IPS-15b (cell line): ENCODE measurements around the gene CNGA4.
"Not testable (repeated sequence)": the region's sequence is repeated elsewhere in the genome, so short reads cannot be mapped to it uniquely, and the experiment has no call there.

Experiments used
- H3K27me3 ChIP-seq: one replicate; pipeline ENCODE4 v1.6.1; 2013; ENCODE audit warnings: low read length; ENCODE audit not compliant: control insufficient read depth, insufficient read depth
- H3K36me3 ChIP-seq: one replicate; pipeline ENCODE4 v1.6.1; 2013; ENCODE audit warnings: low read length; ENCODE audit not compliant: control insufficient read depth, insufficient read depth
- H3K4me1 ChIP-seq: one replicate; pipeline ENCODE4 v1.6.1; 2013; ENCODE audit warnings: mild to moderate bottlenecking, low read length; ENCODE audit not compliant: control insufficient read depth, insufficient read depth
- H3K4me3 ChIP-seq: one replicate; pipeline ENCODE4 v1.5.1; 2013; ENCODE audit warnings: low read depth, low read length
- H3K9ac ChIP-seq: one replicate; pipeline ENCODE4 v1.6.1; 2013; ENCODE audit warnings: low read depth, mild to moderate bottlenecking, low read length
- H3K9me3 ChIP-seq: one replicate; pipeline ENCODE4 v1.6.1; 2013; ENCODE audit warnings: mild to moderate bottlenecking, low read length; ENCODE audit not compliant: control insufficient read depth, insufficient read depth

The CNGA4 gene

GRCh38 chr11:6271598-6271997, 32.7 kb downstream of the CNGA4 start:
- no peak overlapping the region for H3K9ac ChIP-seq
- peaks cover 12% of the 10 kb centered on the region for H3K27me3 ChIP-seq
- H3K9me3 ChIP-seq = no peaks in the 10 kb centered on the region
- no peak overlapping the region for H3K4me3 ChIP-seq
- no peaks in the 10 kb centered on the region for H3K4me1 ChIP-seq
- H3K36me3 ChIP-seq = no peaks in the 10 kb centered on the region

- no peaks in the 10 kb centered on the region for H3K36me3 ChIP-seq
- peaks cover 12% of the 10 kb centered on the region for H3K27me3 ChIP-seq
- no peaks in the 10 kb centered on the region for H3K4me1 ChIP-seq
- no peaks in the 10 kb centered on the region for H3K9me3 ChIP-seq
- no peak overlapping the region for H3K4me3 ChIP-seq
- H3K9ac ChIP-seq = no peak overlapping the region
Measured at GRCh38 chr11:6273188-6273587, 34.3 kb downstream of the CNGA4 start.

- H3K4me3 ChIP-seq, H3K9me3 ChIP-seq, H3K36me3 ChIP-seq, H3K9ac ChIP-seq: not testable (repeated sequence)
- peaks cover 11% of the 10 kb centered on the region for H3K4me1 ChIP-seq
- peaks cover 67% of the 10 kb centered on the region for H3K27me3 ChIP-seq
Measured at GRCh38 chr11:6280809-6281208, 41.9 kb downstream of the CNGA4 start.

GRCh38 chr11:6283453-6284023, 44.6 kb downstream of the CNGA4 start:
- Histone ChIP-seq H3K9me3 (no peaks in the 10 kb centered on the region), H3K4me1 (peaks cover 11% of the 10 kb centered on the region), H3K36me3 (no peaks in the 10 kb centered on the region), H3K4me3 (no peak overlapping the region), H3K27me3 (peaks cover 94% of the 10 kb centered on the region), H3K9ac (no peak overlapping the region)

- Histone ChIP-seq H3K9ac (no peak overlapping the region), H3K36me3 (no peaks in the 10 kb centered on the region), H3K27me3 (peaks cover 94% of the 10 kb centered on the region), H3K4me1 (peaks cover 11% of the 10 kb centered on the region), H3K9me3 (no peaks in the 10 kb centered on the region), H3K4me3 (no peak overlapping the region)
Measured at GRCh38 chr11:6284250-6284649, 45.4 kb downstream of the CNGA4 start.

- Histone ChIP-seq H3K4me3 (no peak overlapping the region), H3K27me3 (peaks cover 94% of the 10 kb centered on the region), H3K9me3 (no peaks in the 10 kb centered on the region), H3K4me1 (peaks cover 11% of the 10 kb centered on the region), H3K36me3 (no peaks in the 10 kb centered on the region), H3K9ac (no peak overlapping the region)
Measured at GRCh38 chr11:6285019-6285418, 46.1 kb downstream of the CNGA4 start.
